Cortex of kidney (tissue), 1 donor: Measurements from ENCODE around the gene TFPI2.

Experiments
- DNase-seq: peaks from one replicate; lab custom pipeline; 2025; lab: John Stamatoyannopoulos, UW

The TFPI2 gene

GRCh38 chr7:93906267-93906666 is 15.7 kb upstream of the TFPI2 start, which contains the start of gene GNGT1:
GNGT1 (plus strand) TSS chr7:93906567; CDS start chr7:93906747, 180 bp downstream.
- no peak for DNase-seq

- DNase-seq, result no peak
These were observed 12.3 kb upstream of the TFPI2 start for GRCh38 chr7:93902777-93903423.

DNA sequence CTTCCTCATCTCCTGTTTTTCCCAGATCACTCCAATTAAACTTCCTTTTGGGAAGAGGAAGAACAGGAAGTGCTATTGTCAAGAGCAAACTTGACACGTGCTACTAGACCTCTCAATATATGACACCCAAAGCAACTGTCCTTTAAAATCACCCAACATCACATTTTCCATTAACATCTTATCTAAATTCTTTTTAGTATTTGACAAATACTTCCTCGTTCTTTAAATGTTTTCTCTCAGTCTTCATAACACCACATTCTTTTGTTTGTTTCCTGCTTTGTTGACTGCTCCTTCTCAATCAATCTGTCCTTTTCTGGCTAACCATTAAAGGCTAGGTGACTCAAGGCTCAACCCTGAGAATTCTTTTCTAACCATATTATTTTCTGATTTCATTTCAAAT is 7.1 kb upstream of the TFPI2 start:
- DNase-seq, result no peak

- no peak for DNase-seq
These were observed 5.5 kb upstream of the TFPI2 start for GRCh38 chr7:93895859-93896600.

- no peak for DNase-seq
These were observed 4.5 kb upstream of the TFPI2 start for GRCh38 chr7:93894966-93895640.

- DNase-seq, result no peak
These were observed 3.9 kb upstream of the TFPI2 start for GRCh38 chr7:93894426-93894825.

DNA sequence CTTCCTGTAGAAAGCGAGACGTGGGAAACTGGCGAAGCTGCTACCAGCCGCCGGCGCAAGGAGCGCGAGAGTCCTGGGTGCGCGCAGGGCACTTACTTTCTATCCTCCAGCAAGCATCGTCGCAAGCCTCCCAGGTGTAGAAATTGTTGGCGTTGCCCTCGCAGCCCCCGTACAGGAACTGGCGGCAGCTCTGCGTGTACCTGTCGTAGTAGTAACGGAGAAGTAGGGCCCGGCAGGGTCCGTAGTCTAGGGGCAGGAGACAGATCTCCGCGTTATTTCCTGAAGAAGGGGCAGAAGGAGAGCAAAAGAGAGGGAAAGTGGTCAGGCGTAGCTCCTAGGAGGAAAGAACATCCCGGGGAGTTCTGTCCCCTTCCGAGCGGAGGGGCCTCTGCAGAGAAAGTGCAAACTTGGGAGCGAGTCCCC is 501 bp downstream of the TFPI2 start:
- no peak for DNase-seq

DNA sequence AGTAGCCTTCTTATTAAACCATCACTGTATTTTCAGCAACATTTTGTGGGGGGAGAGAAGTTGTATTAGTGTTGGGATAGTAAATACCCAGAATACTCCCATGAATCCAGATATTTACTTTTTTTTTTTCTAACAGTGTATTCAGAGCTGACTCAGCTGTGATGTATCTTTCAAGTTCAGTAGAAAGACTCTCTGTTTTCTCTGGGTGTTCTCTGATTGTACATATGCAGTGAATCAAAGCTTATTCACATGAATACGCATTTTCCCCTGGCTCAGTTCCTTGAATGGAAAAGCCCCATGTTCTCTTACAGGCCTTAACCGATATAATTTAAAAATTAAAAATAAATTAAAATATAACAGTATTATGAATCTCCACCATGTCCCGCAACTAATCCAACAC is 1.3 kb downstream of the TFPI2 start:
- DNase-seq, result no peak

GRCh38 chr7:93884541-93884940 is 6.0 kb downstream of the TFPI2 start:
- no peak for DNase-seq

DNA sequence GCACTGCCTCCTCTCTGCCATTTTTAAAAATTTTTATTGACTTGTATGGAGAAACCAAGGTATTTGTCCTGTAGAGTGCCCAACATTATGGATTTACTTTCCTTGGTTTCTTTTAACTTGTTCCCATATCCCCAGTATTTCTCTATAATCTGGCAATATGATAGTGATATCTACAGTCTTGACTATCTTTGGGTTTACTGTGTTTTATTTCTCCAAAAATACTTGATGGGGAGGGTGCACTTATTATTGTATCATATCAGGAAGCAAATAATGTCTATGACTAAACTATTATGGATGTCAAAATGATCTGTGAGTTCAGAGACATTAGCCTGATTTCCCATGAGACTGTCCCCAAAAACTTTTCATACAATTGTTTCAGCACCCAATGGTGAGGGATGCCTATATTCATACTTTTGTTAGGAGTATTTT is 6.6 kb downstream of the TFPI2 start:
- DNase-seq, result no peak

- no peak for DNase-seq
These were observed 7.3 kb downstream of the TFPI2 start for GRCh38 chr7:93883078-93883916.

DNA sequence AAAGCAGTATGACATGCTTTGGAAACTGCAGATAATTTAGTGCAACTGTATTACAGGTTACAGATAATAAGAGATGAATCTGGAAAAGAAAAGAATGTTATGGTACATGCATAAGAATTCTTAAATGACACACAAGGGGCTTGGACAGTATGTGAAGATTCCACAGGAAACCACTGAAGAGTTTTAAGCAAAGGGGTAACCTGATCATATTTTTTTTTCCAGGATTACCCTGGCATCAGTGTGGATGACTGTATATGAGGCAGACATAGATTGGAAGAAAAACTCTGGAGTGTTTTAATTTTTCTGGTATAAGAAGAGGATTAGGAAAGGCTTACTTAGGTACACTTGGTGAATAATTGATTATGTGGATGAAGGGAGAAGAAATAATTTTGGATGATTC is 8.1 kb downstream of the TFPI2 start:
- DNase-seq, result no peak

- DNase-seq, result no peak
These were observed 11.2 kb downstream of the TFPI2 start for GRCh38 chr7:93879356-93879755.

DNA sequence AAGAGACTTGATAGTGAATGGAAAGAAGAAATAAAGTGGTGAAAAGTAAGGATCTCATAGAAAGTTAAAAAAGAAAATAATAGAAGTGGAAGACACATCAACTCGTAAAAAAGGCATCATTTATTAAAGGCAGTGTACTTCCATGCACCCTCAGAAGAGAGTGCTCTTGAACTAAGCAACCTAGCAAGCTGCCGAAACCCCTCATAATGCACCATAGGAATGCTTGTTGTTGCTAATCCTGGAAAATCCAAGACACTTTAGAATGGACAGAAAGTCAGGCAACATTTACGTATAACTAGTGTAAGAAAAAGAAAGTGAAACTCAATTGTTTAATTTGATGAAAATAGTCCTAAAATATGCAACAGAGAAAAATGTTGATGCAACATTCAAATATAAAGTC is 12.8 kb downstream of the TFPI2 start:
- no peak for DNase-seq

GRCh38 chr7:93873998-93874574 is 16.5 kb downstream of the TFPI2 start:
- DNase-seq, result no peak

DNA sequence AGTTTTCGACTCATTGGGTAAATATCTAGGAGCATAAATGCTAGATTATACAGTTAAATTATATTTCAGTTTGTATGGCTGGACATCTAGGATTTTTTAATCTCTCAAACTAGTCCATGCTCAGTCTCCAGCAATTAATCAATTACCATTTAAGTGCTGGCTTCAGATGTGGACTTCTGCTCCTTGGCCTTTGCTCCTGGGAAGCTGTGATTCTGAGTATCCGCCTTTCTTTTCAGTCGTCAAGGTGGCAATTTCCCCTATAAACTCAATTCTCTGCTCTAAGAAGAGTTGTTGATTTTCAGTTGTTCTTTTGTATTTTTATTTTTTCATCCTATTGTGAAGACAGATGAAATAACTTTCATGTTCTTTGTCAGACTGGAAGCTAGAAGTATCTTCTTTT is 23.7 kb downstream of the TFPI2 start:
- no peak for DNase-seq

- DNase-seq, result no peak
These were observed 27.9 kb downstream of the TFPI2 start for GRCh38 chr7:93862651-93863050.

GRCh38 chr7:93861325-93861949 is 29.1 kb downstream of the TFPI2 start:
- DNase-seq, result no peak

DNA sequence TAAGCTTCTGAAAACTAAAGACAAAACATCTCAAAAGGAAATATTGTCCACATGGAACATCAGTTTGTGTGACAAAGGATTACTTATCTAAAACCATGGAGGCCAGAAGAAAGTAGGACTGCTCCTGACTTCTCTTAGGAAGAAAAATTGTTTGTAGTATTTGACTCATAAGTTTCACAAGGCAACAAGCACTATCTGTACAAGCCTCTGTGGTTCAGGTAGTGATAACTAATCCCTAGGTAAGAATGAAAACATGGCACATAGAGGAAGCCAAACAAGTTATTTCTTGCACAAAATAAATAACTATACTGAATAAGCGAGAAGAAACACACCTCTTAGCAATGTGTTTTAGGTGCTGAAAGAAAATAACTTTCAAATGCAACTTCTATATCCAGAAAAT is 30.3 kb downstream of the TFPI2 start:
- DNase-seq, result no peak

DNA sequence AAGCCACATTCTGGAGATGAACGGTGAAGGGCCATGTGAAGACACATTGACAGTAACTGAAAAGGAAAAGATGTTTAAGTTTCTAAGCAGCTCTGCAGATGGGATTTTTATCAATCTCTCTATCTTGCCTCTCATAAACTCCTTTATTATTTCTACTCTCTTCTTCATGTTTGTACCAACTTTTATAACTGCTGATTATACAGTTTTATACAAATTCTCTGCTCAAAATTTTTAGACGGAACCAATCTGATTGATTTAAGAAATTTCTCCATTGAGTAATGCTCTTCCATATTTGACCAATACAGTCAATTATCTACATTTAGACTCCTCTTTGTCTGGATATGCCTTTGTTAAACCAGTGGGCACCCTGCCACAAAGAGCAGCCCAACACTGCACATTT is 31.7 kb downstream of the TFPI2 start:
- DNase-seq, result no peak

DNA sequence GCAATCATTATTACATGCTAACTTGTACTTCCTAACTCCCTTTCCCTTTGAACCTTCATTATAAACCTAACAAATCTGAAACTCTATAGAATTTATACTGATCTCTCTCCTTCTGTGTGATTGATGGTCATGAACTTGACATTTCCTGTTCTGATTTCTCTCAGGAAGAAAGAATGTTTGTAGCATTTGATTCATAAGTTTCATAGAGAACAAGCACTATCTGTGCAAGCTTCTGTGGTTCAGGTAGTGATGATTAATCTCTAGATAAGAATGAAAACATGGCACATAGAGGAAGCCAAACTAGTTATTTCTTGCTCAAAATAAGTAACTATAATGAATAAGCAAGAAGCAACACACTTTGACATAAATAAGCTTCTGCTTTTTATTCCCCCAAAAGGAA is 34.2 kb downstream of the TFPI2 start:
- no peak for DNase-seq
